ENCODE measurements around the gene CASP10. TPM values are rescaled to one million over a fixed set of nuclear protein-coding genes. Genes with fewer than 3 reads are reported as not detected.

CASP10 gene
- total and polyA plus RNA-seq, 2 of the 13 experiments (the other 11 are each of a cell fraction or from before 2014, with no cell fraction given) = 22.2 to 23.8 TPM

GRCh38 chr2:201233812-201234662 lies 51.1 kb downstream of the CASP10 start (continued):
- TF ChIP-seq, protein P1, sequence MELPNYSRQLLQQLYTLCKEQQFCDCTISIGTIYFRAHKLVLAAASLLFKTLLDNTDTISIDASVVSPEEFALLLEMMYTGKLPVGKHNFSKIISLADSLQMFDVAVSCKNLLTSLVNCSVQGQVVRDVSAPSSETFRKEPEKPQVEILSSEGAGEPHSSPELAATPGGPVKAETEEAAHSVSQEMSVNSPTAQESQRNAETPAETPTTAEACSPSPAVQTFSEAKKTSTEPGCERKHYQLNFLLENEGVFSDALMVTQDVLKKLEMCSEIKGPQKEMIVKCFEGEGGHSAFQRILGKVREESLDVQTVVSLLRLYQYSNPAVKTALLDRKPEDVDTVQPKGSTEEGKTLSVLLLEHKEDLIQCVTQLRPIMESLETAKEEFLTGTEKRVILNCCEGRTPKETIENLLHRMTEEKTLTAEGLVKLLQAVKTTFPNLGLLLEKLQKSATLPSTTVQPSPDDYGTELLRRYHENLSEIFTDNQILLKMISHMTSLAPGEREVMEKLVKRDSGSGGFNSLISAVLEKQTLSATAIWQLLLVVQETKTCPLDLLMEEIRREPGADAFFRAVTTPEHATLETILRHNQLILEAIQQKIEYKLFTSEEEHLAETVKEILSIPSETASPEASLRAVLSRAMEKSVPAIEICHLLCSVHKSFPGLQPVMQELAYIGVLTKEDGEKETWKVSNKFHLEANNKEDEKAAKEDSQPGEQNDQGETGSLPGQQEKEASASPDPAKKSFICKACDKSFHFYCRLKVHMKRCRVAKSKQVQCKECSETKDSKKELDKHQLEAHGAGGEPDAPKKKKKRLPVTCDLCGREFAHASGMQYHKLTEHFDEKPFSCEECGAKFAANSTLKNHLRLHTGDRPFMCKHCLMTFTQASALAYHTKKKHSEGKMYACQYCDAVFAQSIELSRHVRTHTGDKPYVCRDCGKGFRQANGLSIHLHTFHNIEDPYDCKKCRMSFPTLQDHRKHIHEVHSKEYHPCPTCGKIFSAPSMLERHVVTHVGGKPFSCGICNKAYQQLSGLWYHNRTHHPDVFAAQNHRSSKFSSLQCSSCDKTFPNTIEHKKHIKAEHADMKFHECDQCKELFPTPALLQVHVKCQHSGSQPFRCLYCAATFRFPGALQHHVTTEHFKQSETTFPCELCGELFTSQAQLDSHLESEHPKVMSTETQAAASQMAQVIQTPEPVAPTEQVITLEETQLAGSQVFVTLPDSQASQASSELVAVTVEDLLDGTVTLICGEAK (IDR thresholded peaks at IDR 0.05) = no peak
- TF ChIP-seq, protein P1 (CRISPR knock-in tag; IDR thresholded peaks at IDR 0.05) = 0 out of 2 replicates have a peak, but pooled peaks have one; percentile 25
- TF ChIP-seq MBD4 (IDR thresholded peaks at IDR 0.05; ENCODE audit: borderline replicate concordance, low read length) (0 out of 2 replicates have a peak, but pooled peaks have one; percentile 45), RFXAP (CRISPR knock-in tag; IDR thresholded peaks at IDR 0.05; ENCODE audit: borderline replicate concordance) (no peak), ISL2 (CRISPR knock-in tag; IDR thresholded peaks at IDR 0.05) (no peak), TFDP1 (CRISPR knock-in tag; IDR thresholded peaks at IDR 0.05; ENCODE audit: borderline replicate concordance) (no peak), HNF1B (CRISPR knock-in tag; IDR thresholded peaks at IDR 0.05) (no peak), ZNF800 (CRISPR knock-in tag; IDR thresholded peaks at IDR 0.05) (no peak), SYNCRIP (IDR thresholded peaks at IDR 0.05; ENCODE audit: insufficient read depth, low read depth, low read length) (no peak), ZNF724P (CRISPR knock-in tag; IDR thresholded peaks at IDR 0.05; ENCODE audit: borderline replicate concordance) (0 out of 2 replicates have a peak, but pooled peaks have one; percentile 15), KDM2A (CRISPR knock-in tag; IDR thresholded peaks at IDR 0.05; ENCODE audit: borderline replicate concordance, low read depth) (no peak), SRY (CRISPR knock-in tag; IDR thresholded peaks at IDR 0.05) (no peak), HOXA3 (CRISPR knock-in tag; IDR thresholded peaks at IDR 0.05) (0 out of 2 replicates have a peak, but pooled peaks have one; percentile 3), REXO4 (CRISPR knock-in tag; IDR thresholded peaks at IDR 0.05; ENCODE audit: borderline replicate concordance) (no peak), CEBPG (CRISPR knock-in tag; IDR thresholded peaks at IDR 0.05) (no peak)

All from HepG2 (cell line).